ENCODE measurements around the gene TP53RK.

DNA sequence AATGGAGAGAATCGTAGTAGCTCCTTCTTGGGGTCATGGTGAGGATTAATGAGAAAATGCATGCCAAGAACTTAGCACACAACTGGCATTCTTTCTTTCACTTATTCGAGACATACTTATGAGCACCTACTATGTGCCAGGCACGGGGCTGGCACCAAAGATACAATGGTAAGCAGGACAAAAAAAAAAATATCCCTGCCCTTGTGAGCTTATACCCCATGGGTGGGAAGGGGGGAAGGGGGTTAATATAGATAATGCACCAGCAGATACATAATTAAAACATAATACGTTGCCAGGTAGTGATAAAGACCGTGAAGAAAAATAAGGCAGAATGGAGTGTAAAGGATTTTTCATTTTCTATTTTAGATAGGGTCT is 46.3 kb downstream of the TP53RK start:
- TF ChIP-seq CTCF (IDR thresholded peaks at IDR 0.05; ENCODE audit: low read depth, low read length, poor library complexity, severe bottlenecking) (no peak), EZH2phosphoT487 (IDR thresholded peaks at IDR 0.05; ENCODE audit: borderline replicate concordance, low read length) (no peak)

Measured in DOHH2 (cell line).